Germinal center (tissue), 1 donor: ENCODE data around the gene NRG3.
"Not testable (repeated sequence)": the region's sequence is repeated elsewhere in the genome, so short reads cannot be mapped to it uniquely, and the experiment has no call there.

ENCODE experiments used
- DNase-seq: peaks from one replicate; pipeline ENCODE4 v3.0.0; 2012; ENCODE audit warnings: mixed read lengths, low spot score

Gene NRG3

GRCh38 chr10:81961451-81962184 lies 86.6 kb downstream of the NRG3 start:
- DNase-seq = no peak

- DNase-seq = no peak
Measured at GRCh38 chr10:81963606-81964005, 88.6 kb downstream of the NRG3 start.

- DNase-seq = no peak
Measured at GRCh38 chr10:81967716-81968115, 92.7 kb downstream of the NRG3 start.

GRCh38 chr10:81969136-81969535 lies 94.1 kb downstream of the NRG3 start:
- DNase-seq = no peak

- no peak for DNase-seq
Measured at GRCh38 chr10:81978238-81978637, 103.2 kb downstream of the NRG3 start.

GRCh38 chr10:81981724-81982123 lies 106.7 kb downstream of the NRG3 start:
- DNase-seq = no peak

- no peak for DNase-seq
Measured at GRCh38 chr10:81984428-81984827, 109.4 kb downstream of the NRG3 start.

- DNase-seq = no peak
Measured at GRCh38 chr10:81995254-81995653, 120.3 kb downstream of the NRG3 start.

GRCh38 chr10:81996927-81997326 lies 121.9 kb downstream of the NRG3 start:
- DNase-seq = no peak

- DNase-seq = no peak
Measured at GRCh38 chr10:82020999-82021398, 146.0 kb downstream of the NRG3 start.

GRCh38 chr10:82027711-82028110 lies 152.7 kb downstream of the NRG3 start:
- DNase-seq = no peak

GRCh38 chr10:82037076-82037475 lies 162.1 kb downstream of the NRG3 start:
- DNase-seq = no peak

GRCh38 chr10:82038587-82038986 lies 163.6 kb downstream of the NRG3 start:
- DNase-seq = no peak

GRCh38 chr10:82040336-82040735 lies 165.3 kb downstream of the NRG3 start:
- no peak for DNase-seq

GRCh38 chr10:82041018-82041417 lies 166.0 kb downstream of the NRG3 start:
- no peak for DNase-seq

GRCh38 chr10:82056391-82056790 lies 181.4 kb downstream of the NRG3 start:
- DNase-seq = no peak

- not testable (repeated sequence) for DNase-seq
Measured at GRCh38 chr10:82067192-82067591, 192.2 kb downstream of the NRG3 start.

- DNase-seq = no peak
Measured at GRCh38 chr10:82068501-82068900, 193.5 kb downstream of the NRG3 start.

GRCh38 chr10:82071231-82071630 lies 196.2 kb downstream of the NRG3 start:
- no peak for DNase-seq

GRCh38 chr10:82072124-82072523 lies 197.1 kb downstream of the NRG3 start:
- DNase-seq = no peak

- DNase-seq = no peak
Measured at GRCh38 chr10:82075605-82076004, 200.6 kb downstream of the NRG3 start.

- no peak for DNase-seq
Measured at GRCh38 chr10:82084496-82084895, 209.5 kb downstream of the NRG3 start.

GRCh38 chr10:82084904-82085303 lies 209.9 kb downstream of the NRG3 start:
- DNase-seq = no peak

GRCh38 chr10:82089327-82089726 lies 214.3 kb downstream of the NRG3 start:
- DNase-seq = no peak
